K562 (cell line): ENCODE data around the gene IRX6. TPM values are rescaled to one million over a fixed set of nuclear protein-coding genes. Genes with fewer than 3 reads are reported as not detected.
A peak's percentile ranks its signal among the peaks of the same experiment; 100 is the strongest.

Experiments used
- AFF1 ChIP-seq, 2 experiments: fragments of 450-650 bp; IDR thresholded peaks; 2 replicates each; pipeline ENCODE4 v1.6.1; 2018; ENCODE audit warnings: mild to moderate bottlenecking in 2 of 2, low read depth in 1 of 2; ENCODE audit not compliant: partially characterized antibody in 2 of 2
- CBFB ChIP-seq: sonication (generic); formaldehyde crosslinking; IDR thresholded peaks from 2 replicates; pipeline ENCODE4 v1.4.0; 2020; ENCODE audit warnings: mild to moderate bottlenecking, missing genetic modification reagents
- CEBPB ChIP-seq: fragments of 450-650 bp; IDR thresholded peaks from 2 replicates; pipeline ENCODE4 v1.6.1; 2016; ENCODE audit warnings: missing genetic modification characterization, missing compliant biosample characterization
- GATA2 ChIP-seq: sonication (generic); formaldehyde crosslinking; IDR thresholded peaks from 2 replicates; pipeline ENCODE4 v1.4.0; 2020; ENCODE audit warnings: mild to moderate bottlenecking, missing genetic modification reagents
- GATAD2A ChIP-seq: fragments of 450-650 bp; IDR thresholded peaks from 2 replicates; pipeline ENCODE4 v1.6.1; 2017
- GTF2E2 ChIP-seq: fragments of 200-800 bp; sonication (Bioruptor generic); IDR thresholded peaks from 2 replicates; pipeline ENCODE4 v1.6.1; 2016; ENCODE audit warnings: missing genetic modification characterization, missing compliant biosample characterization
- L3MBTL2 ChIP-seq: fragments of 450-650 bp; IDR thresholded peaks from 2 replicates; pipeline ENCODE4 v1.6.1; 2016; ENCODE audit warnings: mild to moderate bottlenecking, moderate library complexity
- MCM2 ChIP-seq: fragments of 450-650 bp; IDR thresholded peaks from 2 replicates; pipeline ENCODE4 v1.6.1; 2017; ENCODE audit warnings: low read depth, mild to moderate bottlenecking
- MITF ChIP-seq: IDR thresholded peaks from 2 replicates; pipeline ENCODE4 v1.6.1; 2014; ENCODE audit warnings: antibody characterized with exemption
- RBM25 ChIP-seq: fragments of 200-400 bp; formaldehyde crosslinking; IDR thresholded peaks from 2 replicates; pipeline ENCODE4 v1.6.1; 2018; ENCODE audit warnings: low read length, low read depth, moderate library complexity; ENCODE audit not compliant: severe bottlenecking
- RHOXF2B ChIP-seq: fragments of 250-450 bp; sonication (Bioruptor Pico); conservative IDR thresholded peaks from 2 replicates; pipeline ENCODE4 v1.5.1; 2021
- SMARCB1 ChIP-seq: IDR thresholded peaks from 2 replicates; pipeline ENCODE4 v1.6.1; 2011; ENCODE audit warnings: improper control_type of control experiment, low read depth; ENCODE audit not compliant: insufficient read length
- SMARCC2 ChIP-seq: fragments of 450-650 bp; IDR thresholded peaks from 2 replicates; pipeline ENCODE4 v1.6.1; 2017; ENCODE audit warnings: antibody characterized with exemption, moderate library complexity, mild to moderate bottlenecking, low read depth
- TARDBP ChIP-seq: fragments of 450-650 bp; IDR thresholded peaks from 2 replicates; pipeline ENCODE4 v1.6.1; 2016
- UBTF ChIP-seq, 2 experiments: IDR thresholded peaks; 2 replicates each; pipeline ENCODE4 v1.6.1; 2012; ENCODE audit warnings: improper control_type of control experiment in 2 of 2, low read depth in 2 of 2, low read length in 2 of 2, borderline replicate concordance in 1 of 2
- WHSC1 ChIP-seq: IDR thresholded peaks from one replicate; pipeline ENCODE4 v1.6.1; 2012; ENCODE audit warnings: low read length, control low read depth, inconsistent platforms
- YBX1 ChIP-seq: fragments of 450-650 bp; IDR thresholded peaks from 2 replicates; pipeline ENCODE4 v1.7.1; 2016; ENCODE audit warnings: mild to moderate bottlenecking
- ZC3H4 ChIP-seq: sonication (generic); formaldehyde crosslinking; IDR thresholded peaks from 2 replicates; pipeline ENCODE4 v1.9.0; 2021; ENCODE audit warnings: missing genetic modification reagents, borderline replicate concordance
- ZNF12 ChIP-seq: sonication (generic); formaldehyde crosslinking; IDR thresholded peaks from 2 replicates; pipeline ENCODE4 v1.4.0; 2020; ENCODE audit warnings: mild to moderate bottlenecking, missing genetic modification reagents
- ZNF316 ChIP-seq: fragments of 450-650 bp; IDR thresholded peaks from 2 replicates; pipeline ENCODE4 v1.6.1; 2016
- ZNF347 ChIP-seq: fragments of 450-650 bp; formaldehyde crosslinking; IDR thresholded peaks from 2 replicates; pipeline ENCODE4 v1.4.0; 2020; ENCODE audit warnings: low read depth, mild to moderate bottlenecking, moderate library complexity
- ZNF79 ChIP-seq: fragments of 250-450 bp; sonication (Bioruptor Pico); IDR thresholded peaks from 2 replicates; pipeline ENCODE4 v1.4.0; 2020; ENCODE audit warnings: low read depth, mild to moderate bottlenecking, moderate library complexity
- polyA plus RNA-seq, 8 experiments: library from polyadenylated mRNA; depleted of rRNA in 4 of 8; stranded (reverse) in 5 of 8; unstranded in 3 of 8; fragments of >200 nt; fragmentation: Nextera tagmentation in 2 of 8; fragmentation: Illumina TruSeq in 1 of 8; extraction: Ambion mirVana in 2 of 8; extraction: Trizol in 1 of 8; gene quantifications; 2 replicates each; pipeline versions ENCODE4 v1.2.1 to v1.2.3, GENCODE V29; 2011 to 2014; ENCODE audit warnings: inconsistent platforms in 1 of 8, missing spikeins in 1 of 8
- total RNA-seq, 7 experiments: library from RNA; depleted of rRNA in 6 of 7; stranded (reverse); fragments of >200 nt in 6 of 7; fragmentation: Illumina TruSeq in 2 of 7; extraction: Trizol in 2 of 7; gene quantifications; 2 replicates each; pipeline versions ENCODE4 v1.2.1 to v1.2.3, GENCODE V29; 2011 to 2021; ENCODE audit warnings: low replicate concordance in 1 of 7

The IRX6 gene
- total and polyA plus RNA-seq, 9 of the 15 experiments (the other 6 are each of a cell fraction or from before 2014, with no cell fraction given): 0.07 to 0.29 (median 0.14) TPM; not detected in 4

- no peak for TF ChIP-seq MITF
- no peak for TF ChIP-seq RHOXF2B
- TF ChIP-seq CBFB (CRISPR knock-in tag): no peak
- no peak for TF ChIP-seq ZNF347 (CRISPR knock-in tag)
- TF ChIP-seq SMARCB1: no peak
- TF ChIP-seq ZNF79: no peak
- no peak for TF ChIP-seq GATAD2A
- no peak for TF ChIP-seq ZC3H4 (CRISPR knock-in tag)
- TF ChIP-seq ZNF316: no peak
- TF ChIP-seq SMARCC2: no peak
- no peak for TF ChIP-seq UBTF (IDR thresholded peaks at IDR 0.05; ENCODE audit: borderline replicate concordance in 1 of 2, low read depth in 2 of 2, low read length in 2 of 2)
- no peak for TF ChIP-seq MCM2
- TF ChIP-seq CEBPB (tag): 0 out of 2 replicates have a peak, but pooled peaks have one; percentile 11
- no peak for TF ChIP-seq TARDBP
- TF ChIP-seq AFF1 (IDR thresholded peaks at IDR 0.05; ENCODE audit: low read depth in 1 of 2, partially characterized antibody in 2 of 2): no peak
- no peak for TF ChIP-seq YBX1
- no peak for TF ChIP-seq RBM25
- TF ChIP-seq ZNF12: no peak
- TF ChIP-seq L3MBTL2: peak; percentile 97
- TF ChIP-seq WHSC1: no peak
- TF ChIP-seq GATA2 (CRISPR knock-in tag): no peak
- no peak for TF ChIP-seq GTF2E2 (tag)
Observed at GRCh38 chr16:55376567-55377167, 52.7 kb downstream of the IRX6 start (continued).
